GM19395 (cell line): ENCODE measurements around the gene SORCS2.

Experiments used
- ATAC-seq: cut with Tn5 transposase; IDR thresholded peaks from one replicate; pipeline ENCODE4 v1.9.1; 2021; ENCODE audit warnings: mild to moderate bottlenecking, moderate library complexity; ENCODE audit not compliant: unreplicated experiment

Gene SORCS2

DNA sequence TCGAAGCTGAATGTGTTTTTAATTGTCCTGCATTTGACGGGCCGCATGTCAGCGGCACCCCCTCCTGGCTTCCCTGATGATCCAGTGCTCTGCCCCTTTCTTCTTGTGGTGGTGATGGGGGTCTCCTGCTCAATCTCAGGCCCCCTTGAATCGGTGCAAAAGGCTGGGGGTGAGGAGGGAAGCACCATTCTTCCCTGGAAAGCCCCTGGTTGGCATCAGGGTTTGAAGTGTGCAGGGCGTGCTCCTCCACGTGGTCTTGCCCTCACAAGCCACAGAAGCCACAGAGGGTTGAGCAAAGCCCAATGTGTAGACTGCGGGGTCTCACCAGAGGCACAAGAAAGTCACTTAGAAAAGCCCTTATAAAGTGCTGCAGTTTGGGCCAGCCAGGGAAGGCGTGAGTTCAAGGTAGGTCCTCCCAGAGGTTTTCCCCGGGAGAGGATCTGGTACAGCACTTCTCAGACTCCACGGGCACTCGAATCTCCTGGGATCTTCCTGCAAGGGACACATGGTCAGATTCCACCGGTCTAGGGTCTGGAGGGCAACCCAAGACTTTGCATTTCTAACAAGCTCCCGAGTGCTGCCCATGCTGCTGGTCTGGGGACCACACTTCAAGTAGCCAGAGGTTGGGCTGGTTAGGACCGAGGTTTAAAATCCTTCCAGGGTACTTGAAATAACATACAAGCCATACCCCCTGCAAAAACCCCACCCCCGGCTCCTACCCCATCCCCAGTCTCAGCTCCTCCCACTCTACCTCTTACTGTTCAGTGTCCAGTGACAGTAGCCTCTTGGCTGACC lies 207.3 kb downstream of the SORCS2 start:
- no peak for ATAC-seq

DNA sequence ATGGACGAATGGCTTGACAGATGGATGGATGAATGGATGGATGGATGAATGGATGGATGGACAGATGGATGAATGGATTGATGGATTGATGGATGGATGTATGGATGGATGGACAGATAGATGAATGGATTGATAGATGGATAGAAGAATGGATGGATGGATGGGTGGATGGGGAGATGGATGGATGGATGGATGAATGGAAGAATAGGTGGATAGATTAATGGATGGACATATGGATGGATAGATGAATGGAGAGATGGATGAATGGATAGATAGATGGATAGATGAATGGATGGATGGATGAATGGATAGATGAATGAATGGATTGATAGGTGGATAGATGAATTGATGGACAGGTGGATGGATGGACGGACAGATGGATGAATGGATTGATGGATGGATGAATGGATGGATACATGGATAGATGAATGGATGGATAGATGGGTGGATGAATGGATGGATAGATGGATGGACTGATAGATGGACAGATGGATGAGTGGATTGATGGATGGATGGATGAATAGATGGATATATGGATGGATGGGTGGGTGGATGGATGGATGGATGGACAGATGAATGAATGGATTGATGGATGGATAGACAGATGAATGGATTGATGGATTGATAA lies 208.4 kb downstream of the SORCS2 start:
- no peak for ATAC-seq

DNA sequence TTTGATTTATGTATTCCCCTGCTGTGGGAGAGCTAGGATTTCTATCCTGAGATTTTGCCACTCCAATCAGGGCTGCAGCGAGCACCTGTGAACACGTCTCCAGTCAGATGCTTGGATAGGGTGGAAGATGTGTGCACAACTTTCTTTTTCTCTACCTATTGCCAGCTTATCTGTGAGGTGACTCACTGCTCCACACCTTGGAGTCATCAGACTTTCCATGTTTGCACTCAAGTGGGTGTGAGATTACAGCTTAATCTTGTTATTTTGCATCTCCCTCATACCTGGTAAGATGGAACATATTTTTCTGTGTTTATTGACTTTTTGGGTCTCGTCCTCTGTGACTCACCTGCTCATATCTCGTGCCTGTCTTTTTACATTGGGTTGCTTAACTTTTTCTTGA lies 210.2 kb downstream of the SORCS2 start:
- no peak for ATAC-seq

DNA sequence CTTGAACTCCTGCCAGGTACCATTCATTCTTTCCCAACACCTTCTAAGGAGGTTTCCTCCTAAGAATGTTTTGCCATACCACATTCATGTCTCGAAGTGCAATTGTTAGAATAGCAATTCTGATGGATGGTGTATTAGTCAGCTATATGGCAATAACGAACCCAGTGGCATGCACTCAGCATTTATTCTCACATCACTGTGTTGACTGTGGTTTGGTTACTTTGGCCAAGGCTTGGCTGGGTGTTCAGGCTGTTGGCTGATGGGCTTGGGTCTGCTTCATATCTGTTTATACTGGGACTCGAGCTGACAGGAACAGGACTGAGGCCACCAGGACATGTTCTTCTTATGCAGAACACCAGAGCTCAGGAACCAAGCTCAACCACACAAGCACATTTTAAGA lies 210.7 kb downstream of the SORCS2 start:
- no peak for ATAC-seq

DNA sequence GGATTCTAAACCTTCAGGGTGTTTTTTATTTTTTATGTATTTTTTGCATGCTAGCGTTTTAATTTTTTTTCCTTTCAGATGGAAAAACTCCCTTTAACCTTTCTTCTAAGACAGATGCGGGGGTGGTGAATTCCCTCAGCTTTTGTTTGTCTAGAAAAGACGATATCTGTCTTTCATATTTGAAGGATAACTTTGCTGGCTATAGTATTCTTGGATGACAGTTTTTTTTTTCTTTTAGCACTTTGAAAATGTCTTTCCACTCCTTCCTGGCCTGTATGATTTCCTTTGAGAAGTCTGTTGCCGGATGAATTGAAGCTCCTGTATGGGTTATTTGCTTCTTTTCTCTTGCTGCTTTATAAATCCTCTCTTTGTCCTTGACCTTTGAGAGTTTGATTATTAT lies 215.8 kb downstream of the SORCS2 start:
- ATAC-seq = no peak

DNA sequence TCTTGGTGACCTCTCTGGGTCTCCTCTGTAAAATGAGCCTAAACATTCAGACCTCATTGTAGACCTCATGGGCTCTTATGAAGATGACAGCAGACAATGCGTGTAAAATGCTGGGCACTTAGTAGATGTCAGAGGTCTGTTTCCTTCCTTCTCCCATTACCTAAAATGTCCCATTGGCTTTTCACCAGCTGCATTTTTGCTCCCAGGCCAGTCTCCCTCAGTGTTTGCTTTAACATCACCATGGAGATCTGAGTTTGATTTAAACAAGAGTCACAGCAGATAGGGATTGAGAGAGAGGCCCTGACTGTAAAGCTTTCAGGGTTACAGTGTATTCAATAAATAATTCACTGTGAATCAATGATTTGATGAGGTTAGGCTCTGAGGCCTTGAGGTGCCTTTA lies 218.1 kb downstream of the SORCS2 start:
- no peak for ATAC-seq

DNA sequence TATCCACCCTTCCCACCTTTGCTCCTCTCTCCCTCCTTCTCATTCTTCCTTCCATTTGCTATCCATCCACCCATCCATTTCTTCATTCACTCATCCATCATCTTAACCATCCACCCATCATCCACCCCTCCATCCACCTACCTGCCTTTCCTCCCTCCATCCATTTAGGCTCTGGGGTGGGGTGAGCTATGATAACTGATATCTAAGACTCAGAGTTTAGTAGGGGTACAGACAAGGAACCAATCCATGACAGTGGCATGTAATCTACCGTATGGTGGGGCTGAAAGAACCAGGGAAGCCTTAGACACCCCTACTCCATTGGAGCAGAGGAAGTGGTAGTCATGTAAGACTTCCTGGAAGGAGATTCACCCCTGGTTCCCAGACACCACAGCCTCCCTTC lies 219.2 kb downstream of the SORCS2 start:
- ATAC-seq = no peak

DNA sequence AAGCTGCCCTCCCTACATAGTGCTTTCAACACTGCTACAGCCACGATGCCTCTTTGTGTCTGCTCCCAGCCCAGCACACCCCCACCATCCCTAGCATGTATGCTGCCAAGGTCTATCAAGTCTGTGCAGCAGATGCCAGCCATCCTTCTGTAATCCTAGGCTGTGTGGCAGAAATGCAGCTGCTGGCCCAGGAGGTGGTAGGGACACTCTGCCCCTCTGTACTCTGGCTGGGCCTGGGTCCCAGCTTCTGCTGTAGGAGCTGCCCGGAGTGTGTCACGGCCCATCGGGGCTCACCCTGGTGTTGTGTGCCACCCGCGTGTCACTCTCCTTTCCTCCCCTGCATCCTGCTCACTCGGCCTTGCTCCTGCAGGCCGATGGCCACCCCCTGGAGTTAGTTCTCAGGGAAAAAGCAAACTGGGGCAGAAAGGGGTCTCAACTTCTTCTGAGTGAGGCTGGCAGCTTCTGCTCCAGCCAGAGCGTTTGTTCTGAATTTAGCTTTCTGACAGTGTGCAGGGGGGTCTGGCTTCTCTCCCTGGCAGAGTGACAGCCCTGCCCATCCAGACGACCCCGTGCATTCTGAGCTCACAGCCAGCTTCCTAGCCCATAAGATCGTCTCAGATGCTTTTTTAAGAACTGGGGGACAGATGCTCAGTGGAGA lies 219.7 kb downstream of the SORCS2 start:
- ATAC-seq = no peak

DNA sequence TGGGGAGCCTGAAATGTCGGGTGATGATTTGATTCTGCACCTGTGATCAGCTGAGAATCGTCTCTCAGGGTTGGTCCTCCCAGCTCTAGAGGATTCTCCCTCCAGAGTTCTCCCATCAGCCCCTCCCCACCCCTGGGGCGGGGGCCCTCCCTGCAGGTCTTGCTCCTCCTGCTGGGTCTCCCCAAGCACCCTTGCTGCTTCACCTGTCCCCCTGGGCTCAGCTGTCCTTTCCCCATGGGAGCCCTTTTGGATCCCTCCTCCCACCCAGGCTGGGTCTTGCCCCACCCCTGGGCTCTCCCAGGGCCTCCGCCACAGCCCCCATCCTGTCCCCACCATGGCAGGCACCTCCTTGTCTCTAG lies 220.2 kb downstream of the SORCS2 start:
- ATAC-seq = no peak

DNA sequence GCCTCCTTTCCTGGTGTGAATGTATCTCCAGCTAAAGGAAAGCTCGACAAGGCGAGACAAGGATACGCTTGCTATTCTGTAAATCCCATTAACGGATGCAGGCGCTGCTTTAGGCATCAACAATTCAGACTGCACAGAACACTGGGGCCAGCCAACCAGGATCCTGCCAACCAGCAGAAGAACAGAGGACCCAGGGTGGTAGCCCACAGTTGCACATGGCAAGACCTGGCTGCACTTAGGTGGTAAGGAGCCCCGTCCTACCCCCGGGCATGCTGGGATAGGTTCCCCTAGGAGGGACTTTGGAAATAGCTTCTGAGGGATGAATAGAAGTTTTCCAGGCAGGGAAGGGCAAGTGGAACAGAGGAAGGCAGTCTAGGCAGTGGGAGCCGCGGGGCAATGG lies 221.7 kb downstream of the SORCS2 start:
- no peak for ATAC-seq

DNA sequence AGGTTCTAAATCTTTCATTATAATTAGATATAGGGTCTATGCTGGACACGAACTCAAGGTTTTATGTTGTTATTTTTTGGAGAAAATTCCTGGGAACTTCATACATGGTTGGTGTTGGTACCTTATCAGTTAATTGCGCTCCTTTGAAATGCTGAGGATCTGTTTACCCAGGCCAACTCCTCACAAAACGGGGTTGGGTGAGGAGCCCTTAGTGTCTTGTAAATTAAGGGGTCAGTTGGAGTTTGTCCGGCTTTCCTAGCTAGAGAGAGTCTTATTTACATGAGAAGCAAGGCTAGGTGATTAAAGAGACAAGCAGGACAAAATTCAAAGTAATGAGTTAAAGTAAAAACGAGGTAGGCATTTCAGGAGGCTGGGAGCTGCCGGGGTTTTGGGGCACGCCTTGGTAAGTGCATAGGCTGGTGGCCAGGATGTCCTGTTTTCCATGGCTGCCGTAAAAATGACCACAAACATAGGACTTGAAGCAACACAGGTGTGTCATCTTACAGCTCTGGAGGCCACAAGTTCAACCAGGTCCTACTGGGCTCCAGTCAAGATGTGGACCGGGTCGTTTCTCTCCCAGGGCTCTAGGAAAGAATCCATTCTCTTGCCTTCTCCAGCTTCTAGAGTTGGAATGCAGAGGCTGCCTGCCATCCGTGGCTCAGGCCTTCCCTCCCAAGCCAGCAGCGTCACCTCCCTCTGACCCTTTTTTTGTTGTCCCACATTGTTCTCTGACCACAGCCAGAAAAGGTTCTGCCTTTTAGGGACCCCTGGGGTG lies 222.6 kb downstream of the SORCS2 start:
- no peak for ATAC-seq

DNA sequence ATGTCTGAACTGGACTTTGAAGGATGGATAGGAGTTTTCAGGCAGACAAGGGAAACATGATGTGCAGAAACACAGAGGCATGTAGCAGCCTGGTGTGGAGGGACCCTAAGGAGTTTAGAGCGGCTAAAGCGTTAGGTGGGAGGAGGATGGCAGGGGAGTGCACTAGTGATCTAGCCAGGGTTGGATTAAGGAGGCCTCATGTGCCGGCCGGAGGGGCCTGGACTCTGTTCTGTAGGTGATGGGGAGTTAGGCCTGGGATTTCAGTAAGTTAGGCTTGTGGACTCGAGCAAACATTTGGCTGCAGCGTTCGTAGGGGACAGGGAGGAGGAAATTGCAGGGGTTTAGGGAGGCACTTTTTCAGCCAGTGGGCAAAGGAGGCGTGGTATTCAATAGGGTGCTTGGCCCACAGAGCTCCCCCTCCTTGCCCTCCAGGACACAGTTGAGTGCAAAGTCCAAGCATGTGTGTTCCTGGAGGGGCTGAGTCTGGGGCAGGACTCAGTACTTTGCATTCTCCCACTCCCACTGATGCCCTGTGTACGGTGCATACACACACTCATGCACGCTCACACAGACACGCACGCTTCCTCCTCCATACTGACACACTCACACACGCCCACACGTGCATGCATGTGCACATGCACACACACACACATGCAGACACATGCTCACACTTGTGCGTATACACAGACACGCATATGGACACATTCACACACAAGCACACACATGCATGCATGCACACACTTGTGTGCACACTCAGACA lies 223.8 kb downstream of the SORCS2 start:
- no peak for ATAC-seq

DNA sequence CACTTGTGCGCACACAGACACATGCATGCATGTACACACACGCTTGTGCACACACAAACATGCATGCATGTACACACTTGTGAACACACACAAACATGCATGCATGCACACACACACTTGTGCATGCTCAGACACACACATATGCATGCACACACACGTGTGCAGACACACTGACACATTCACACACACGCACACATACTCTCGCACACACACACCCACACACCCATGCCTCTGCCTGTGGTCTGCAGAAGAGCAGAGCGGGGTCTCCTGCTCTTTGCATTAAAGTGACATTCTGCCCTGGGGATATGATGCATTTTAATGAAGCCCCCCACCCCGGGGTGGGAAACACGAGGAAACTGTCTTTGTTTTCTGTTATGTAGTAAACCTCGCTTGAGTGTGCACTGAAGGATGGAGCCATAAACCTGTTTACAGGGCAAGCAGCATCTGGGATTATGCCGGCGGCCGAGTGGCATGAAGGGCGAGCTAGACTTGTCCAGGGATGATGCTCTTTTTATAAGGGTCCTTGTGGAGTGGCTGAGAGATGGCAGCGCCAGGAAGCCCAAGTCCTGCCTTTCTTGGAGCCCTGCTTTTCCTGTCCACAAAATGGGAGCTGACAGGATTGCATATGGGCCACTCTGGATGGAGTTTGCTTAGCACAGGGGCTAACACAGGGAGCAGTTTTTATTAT lies 224.6 kb downstream of the SORCS2 start:
- ATAC-seq = no peak

DNA sequence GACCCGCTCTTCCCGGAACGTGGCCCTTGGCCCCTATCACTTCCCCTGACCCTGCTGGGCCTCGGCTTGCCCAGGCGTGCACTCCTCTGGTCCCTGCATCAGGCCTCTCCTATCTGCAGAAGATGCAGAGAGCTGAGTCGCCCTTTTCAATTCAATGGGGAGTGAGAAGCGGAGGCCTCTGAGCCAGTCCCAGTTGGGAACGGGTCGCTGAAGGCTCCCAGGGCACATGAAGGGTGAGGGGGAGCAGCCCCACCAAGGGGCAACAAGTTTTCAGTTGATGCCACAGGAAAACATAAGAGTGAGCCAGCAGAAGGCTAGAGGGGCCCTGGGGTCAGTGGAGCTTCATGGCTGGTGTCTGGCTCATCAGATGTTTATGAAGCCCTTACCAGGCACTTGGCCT lies 225.3 kb downstream of the SORCS2 start:
- no peak for ATAC-seq

DNA sequence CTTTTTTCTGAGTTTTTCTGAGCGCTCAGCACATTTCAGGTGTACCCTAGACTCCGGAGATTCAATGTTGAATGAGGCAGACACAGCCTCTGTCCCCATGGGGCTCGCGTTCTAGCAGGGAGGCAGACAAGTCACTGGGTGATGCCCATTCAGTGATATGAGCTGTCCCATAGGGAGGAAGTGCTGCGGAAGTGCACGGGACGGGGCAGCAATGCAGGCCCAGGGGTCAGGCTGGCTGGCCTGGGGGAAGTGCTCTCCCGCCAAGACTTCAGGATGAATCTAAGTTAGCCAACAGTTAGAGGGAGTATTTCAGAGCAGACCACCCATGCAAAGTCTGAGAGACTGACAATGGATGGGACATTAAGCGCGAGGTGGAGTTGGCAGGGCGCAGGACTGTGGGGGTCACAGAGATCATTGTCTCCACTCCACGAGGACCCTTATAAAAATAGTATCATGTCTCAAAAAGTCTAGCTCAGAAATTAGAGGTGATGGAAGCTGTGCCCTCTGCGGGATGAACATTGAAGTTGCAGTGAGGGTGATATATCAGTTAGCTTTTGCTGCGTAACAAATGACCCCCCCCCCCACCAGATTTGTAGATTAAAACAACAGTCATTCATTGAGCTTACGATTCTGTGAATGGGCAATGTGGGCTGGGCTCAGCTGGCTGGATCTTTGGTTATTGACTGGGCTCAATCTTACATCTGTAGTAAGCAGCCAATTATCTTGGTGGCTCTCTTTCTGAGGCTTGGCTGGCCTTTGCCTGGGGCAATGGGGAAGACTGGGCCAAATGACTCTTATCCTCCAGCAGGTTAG lies 226.0 kb downstream of the SORCS2 start:
- ATAC-seq = no peak

DNA sequence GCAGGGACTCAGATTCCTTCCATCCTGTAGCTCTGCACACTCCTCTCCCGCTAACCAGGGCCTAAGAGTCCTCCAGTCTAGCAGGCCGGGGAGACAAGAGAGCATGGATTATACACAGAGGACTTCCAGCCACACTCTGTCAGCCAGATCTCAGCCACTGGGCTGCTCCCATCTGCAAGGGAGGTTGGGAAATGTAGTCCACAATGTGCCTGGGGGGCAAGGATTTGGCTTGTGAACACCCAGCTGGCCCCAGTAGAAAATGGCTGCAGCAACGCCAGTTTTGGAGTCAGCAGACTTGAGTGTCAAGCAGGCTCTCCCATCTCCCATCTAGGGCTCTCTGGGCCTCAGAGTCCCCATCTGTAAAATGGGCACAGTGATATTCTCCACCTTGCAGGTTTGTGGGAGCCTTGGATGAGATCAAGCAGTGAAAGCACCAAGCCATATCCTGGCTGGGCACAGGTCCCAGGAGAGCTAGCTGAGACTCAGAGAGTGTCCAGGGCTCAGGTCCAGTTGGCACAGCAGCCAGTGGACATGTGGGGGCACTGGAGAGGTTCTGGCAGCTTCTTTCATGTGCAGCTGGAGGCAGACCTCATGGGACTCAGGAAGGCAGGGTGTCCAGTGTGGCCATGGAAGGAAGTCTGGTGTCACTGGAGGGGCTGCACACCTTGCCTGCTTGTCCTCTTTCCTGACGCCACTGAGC lies 227.8 kb downstream of the SORCS2 start:
- ATAC-seq = no peak

DNA sequence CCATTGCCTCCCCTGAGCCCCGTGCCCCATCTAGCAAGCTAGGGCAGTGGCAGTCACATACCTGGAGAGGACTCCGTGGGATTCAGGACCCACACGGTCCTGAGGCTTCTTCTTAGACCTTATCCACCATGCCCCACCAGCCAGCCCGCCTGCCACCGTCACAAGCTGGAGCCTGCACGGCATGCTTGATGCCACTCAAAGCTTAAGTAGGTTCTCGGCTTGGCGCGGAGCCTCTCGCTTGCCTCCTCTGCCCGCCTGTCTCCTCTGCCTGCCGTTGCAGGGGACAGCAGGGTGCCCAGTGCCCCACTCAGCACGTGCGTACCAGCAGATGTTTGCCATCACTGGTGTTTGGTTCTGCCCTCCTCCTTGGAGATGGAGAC lies 228.3 kb downstream of the SORCS2 start:
- ATAC-seq = no peak

DNA sequence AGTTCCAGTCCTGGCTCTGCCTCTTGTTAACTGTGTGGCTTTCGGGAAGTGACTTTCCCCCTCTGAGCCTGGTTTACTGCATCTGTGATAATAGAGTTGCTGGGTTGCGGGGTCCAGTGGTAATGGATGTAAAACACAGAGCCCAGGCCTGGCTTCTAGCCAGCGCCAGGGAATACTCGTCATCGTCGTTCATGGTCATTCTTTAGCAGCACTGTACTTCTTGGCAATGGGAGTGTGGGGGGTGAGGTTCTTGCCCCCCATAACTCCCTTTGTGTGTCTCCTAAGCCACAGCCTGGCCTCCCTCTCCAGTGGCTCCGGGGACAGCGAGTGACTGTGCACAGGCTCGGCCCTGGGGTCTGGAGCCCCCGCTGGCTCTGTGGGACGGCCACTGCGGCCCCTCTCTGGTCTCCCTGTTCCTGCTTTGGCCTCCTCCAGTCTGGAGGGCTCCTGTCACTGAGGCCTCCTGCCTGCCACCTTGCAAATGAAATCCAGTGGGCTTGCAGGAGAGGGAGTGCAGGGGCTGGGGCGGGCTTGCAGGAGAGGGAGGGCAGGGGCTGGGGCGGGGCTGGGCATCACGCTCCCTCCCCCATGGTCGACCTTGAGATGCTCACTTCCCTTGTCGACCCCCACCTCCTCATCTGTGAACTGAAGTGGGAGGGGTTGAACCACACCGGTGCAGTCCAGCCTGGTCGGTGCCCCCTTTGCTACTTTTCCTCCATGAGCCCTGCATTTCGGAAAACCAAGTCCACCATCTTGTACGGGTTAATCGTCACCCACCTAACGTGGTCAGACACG lies 229.2 kb downstream of the SORCS2 start:
- no peak for ATAC-seq
